Epithelial cell of esophagus (primary cell): ENCODE measurements around the gene PHACTR1.

Experiments
- DNase-seq: peaks from one replicate; pipeline ENCODE4 v3.0.0; 2010; ENCODE audit warnings: low read depth
- H3K4me3 ChIP-seq: 2 replicates; pipeline ENCODE4 v1.5.1; 2011; ENCODE audit warnings: mild to moderate bottlenecking, low read length, control low read depth
- TF ChIP-seq, protein P1 (sequence below): IDR thresholded peaks from 2 replicates; pipeline ENCODE4 v1.5.1; 2011; ENCODE audit warnings: low read depth, mild to moderate bottlenecking, low read length, control low read depth, inconsistent platforms; ENCODE audit not compliant: insufficient read depth; ENCODE audit errors: missing control alignments

Gene PHACTR1

DNA sequence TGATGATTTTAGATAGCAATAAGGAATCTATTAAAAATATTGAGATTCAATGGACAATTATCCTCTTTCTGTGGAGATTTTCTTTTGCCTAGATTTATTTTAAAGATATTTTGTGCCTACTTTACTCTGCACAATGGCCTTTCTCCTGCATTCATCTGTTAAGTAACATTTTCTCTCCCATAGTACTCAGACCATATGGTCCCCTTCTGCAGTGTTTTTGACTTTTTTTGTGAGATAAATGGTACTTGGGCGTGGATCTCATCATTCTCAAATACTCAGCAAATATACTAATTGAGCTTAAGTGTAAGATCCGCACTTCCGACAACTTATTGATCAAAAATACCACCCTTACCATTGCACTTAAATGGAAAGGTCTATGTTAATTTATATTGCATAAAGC lies 55.8 kb downstream of the PHACTR1 start:
- TF ChIP-seq, protein P1, sequence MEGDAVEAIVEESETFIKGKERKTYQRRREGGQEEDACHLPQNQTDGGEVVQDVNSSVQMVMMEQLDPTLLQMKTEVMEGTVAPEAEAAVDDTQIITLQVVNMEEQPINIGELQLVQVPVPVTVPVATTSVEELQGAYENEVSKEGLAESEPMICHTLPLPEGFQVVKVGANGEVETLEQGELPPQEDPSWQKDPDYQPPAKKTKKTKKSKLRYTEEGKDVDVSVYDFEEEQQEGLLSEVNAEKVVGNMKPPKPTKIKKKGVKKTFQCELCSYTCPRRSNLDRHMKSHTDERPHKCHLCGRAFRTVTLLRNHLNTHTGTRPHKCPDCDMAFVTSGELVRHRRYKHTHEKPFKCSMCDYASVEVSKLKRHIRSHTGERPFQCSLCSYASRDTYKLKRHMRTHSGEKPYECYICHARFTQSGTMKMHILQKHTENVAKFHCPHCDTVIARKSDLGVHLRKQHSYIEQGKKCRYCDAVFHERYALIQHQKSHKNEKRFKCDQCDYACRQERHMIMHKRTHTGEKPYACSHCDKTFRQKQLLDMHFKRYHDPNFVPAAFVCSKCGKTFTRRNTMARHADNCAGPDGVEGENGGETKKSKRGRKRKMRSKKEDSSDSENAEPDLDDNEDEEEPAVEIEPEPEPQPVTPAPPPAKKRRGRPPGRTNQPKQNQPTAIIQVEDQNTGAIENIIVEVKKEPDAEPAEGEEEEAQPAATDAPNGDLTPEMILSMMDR: no peak
- no peak for DNase-seq
- H3K4me3 ChIP-seq: no peak overlapping the region

DNA sequence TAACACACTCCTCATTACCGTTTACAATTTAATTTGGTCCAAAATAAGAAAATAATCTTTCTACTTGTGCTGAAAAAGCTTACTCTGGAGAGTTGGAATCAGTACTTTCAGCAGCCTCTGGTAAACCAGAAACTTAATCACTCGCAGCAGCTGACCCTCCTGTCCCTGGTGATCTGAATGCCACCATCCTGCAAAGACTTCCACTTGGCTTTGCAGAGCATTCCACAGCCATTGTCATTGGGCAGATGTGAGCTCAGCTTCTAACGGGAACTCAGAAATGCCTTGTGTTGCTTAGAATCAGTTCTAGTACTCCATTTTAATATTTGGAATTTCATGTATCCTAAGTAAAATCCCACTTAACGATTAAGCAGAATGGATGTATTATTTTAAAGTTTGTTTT lies 59.7 kb downstream of the PHACTR1 start:
- no peak for DNase-seq
- no peak overlapping the region for H3K4me3 ChIP-seq
- TF ChIP-seq, protein P1: no peak

DNA sequence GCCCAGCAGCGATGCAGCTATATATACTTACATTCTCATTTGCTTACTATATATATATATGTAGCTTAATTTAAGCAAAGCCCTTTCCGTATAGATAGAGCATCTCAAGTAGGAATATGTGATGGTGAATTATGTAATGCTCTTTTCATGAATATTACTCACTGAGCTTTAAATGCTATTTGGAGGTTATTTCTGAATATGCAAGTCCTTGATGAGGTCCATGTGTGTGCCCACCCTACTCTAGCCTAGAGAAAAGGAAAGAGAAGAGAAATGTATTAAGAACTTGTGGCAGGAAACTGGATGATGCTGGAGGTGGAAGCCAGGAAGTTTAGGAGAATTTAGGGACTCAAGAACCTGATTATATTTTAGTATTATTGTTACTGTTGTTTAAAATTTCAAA lies 63.2 kb downstream of the PHACTR1 start:
- TF ChIP-seq, protein P1: no peak
- no peak for DNase-seq
- H3K4me3 ChIP-seq: no peak overlapping the region

DNA sequence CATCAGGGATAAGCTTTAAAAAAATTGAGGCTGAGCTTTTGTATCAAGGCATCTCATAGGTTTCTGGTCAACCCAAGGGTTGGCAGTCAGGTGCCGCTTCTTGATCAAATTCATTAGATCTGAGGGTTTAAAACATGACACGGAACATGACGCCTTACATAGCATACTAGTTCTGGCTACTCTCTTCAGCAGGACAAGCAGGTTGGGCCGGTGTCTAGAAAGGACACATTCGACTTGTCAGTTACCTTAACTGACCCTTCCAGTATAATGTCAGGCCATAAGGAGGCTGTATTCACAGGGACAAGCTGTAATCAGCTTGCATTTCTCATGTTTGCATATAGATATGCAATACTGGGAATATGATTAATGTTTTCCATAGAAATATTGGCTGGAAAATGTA lies 65.6 kb downstream of the PHACTR1 start:
- H3K4me3 ChIP-seq: no peak overlapping the region
- TF ChIP-seq, protein P1: no peak
- no peak for DNase-seq

DNA sequence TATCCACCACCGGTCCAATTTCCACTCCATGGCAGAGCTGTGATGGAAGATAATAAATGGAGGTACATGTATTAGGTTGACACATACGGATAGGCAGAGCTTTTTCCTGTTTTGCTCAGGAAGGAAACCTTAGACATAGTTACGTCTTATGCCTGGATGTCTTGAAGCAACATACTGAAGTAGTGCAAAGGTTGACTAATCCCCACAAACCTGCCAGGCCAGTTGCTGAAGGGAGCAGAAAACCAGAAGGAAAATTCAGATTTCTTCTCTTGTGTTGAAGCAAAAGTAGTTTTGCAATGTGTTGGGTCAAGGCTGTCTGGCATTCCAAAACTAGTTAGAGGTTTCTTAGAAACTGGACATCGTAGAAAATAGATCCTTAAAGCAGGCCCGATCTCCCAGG lies 68.7 kb downstream of the PHACTR1 start:
- DNase-seq: peak; percentile 79

DNA sequence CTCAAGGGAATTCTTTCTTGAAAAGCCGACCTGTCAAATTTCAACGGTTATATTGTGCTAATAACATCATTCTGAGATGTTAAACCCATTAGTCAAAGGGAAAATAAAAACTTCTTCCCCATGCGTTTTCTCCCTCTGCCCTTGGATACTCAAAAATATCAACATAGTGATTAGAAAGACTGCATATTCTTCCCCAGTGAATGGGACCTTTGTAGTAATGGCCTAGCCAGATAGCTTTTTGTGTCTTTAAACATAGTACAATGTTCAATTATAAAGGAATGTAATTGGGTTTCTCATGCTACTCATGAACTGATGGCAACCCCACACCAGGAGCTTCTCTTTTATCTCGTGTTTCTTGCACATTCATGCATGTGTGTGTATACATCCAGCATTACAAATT lies 69.4 kb downstream of the PHACTR1 start:
- H3K4me3 ChIP-seq: no peak overlapping the region
- TF ChIP-seq, protein P1: no peak
- no peak for DNase-seq

More for the DNA sequence above, 68.7 kb downstream of the PHACTR1 start:
- H3K4me3 ChIP-seq: no peak overlapping the region
- TF ChIP-seq, protein P1: no peak

DNA sequence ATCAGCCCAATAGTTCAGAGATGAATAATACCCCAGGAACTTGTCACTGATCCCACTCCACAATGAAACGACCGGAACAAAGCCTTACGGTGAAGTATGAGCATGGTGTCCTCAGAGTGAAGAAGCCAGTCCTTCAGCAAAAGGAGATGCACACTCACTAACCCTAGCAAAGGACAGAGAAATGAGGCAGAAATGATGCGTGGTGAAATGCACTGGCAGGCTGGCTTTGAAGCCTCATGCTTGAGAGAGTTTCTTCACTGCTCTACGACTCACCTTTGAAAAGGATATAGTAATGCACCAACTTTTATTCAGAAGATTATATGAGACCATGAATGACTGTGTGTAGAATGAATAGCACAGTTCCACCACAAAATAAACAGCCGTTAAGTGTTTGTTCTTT lies 74.8 kb downstream of the PHACTR1 start:
- DNase-seq: no peak

More for the DNA sequence above, 74.8 kb downstream of the PHACTR1 start:
- H3K4me3 ChIP-seq: no peak overlapping the region
- TF ChIP-seq, protein P1: no peak
